HG03159 (cell line): ENCODE results near the gene OCRL.
A peak's percentile ranks its signal among the peaks of the same experiment; 100 is the strongest.

Source experiments
- ATAC-seq: cut with Tn5 transposase; IDR thresholded peaks from one replicate; pipeline ENCODE4 v1.9.1; 2021; ENCODE audit warnings: mild to moderate bottlenecking, moderate library complexity; ENCODE audit not compliant: unreplicated experiment

Gene OCRL

GRCh38 chrX:129540068-129540653 lies at the start of gene OCRL:
TSS of gene OCRL (plus strand) at chrX:129540259. CDS start at chrX:129540440, 181 bp downstream.
- ATAC-seq, result peak; percentile 95

- ATAC-seq, result no peak
These were observed 49.7 kb upstream of the OCRL start for GRCh38 chrX:129490330-129490729.

GRCh38 chrX:129493643-129494042 lies 46.4 kb upstream of the OCRL start:
- ATAC-seq, result no peak

GRCh38 chrX:129494887-129495286 lies 45.2 kb upstream of the OCRL start:
- no peak for ATAC-seq

- no peak for ATAC-seq
These were observed 44.2 kb upstream of the OCRL start for GRCh38 chrX:129495900-129496299.

- no peak for ATAC-seq
These were observed 43.4 kb upstream of the OCRL start for GRCh38 chrX:129496625-129497024.

GRCh38 chrX:129497146-129497843 lies 42.8 kb upstream of the OCRL start:
- ATAC-seq, result no peak

GRCh38 chrX:129510331-129510730 lies 29.7 kb upstream of the OCRL start:
- ATAC-seq, result no peak

GRCh38 chrX:129511689-129512088 lies 28.4 kb upstream of the OCRL start:
- ATAC-seq, result no peak

GRCh38 chrX:129512409-129512808 lies 27.6 kb upstream of the OCRL start:
- no peak for ATAC-seq

- ATAC-seq, result no peak
These were observed 23.7 kb upstream of the OCRL start for GRCh38 chrX:129516402-129516801.

- ATAC-seq, result no peak
These were observed 19.9 kb upstream of the OCRL start for GRCh38 chrX:129520151-129520550.

- no peak for ATAC-seq
These were observed 17.6 kb upstream of the OCRL start for GRCh38 chrX:129522184-129523078.

- ATAC-seq, result no peak
These were observed 16.8 kb upstream of the OCRL start, which contains the start of gene SMARCA1 for GRCh38 chrX:129523079-129523911. TSS of gene SMARCA1 (minus strand) at chrX:129523490. CDS start at chrX:129523370, 120 bp downstream.

- no peak for ATAC-seq
These were observed 15.7 kb upstream of the OCRL start for GRCh38 chrX:129524250-129524850.

- no peak for ATAC-seq
These were observed 14.9 kb upstream of the OCRL start for GRCh38 chrX:129525162-129525561.

GRCh38 chrX:129525896-129526295 lies 14.2 kb upstream of the OCRL start:
- ATAC-seq, result no peak

- ATAC-seq, result no peak
These were observed 10.3 kb upstream of the OCRL start for GRCh38 chrX:129529685-129530281.

GRCh38 chrX:129530410-129530809 lies 9.6 kb upstream of the OCRL start:
- no peak for ATAC-seq

- ATAC-seq, result no peak
These were observed 8.9 kb upstream of the OCRL start for GRCh38 chrX:129531132-129531531.
